HG03064 (cell line): ENCODE measurements around the gene BANF2.

Source experiments
- ATAC-seq: cut with Tn5 transposase; IDR thresholded peaks from one replicate; pipeline ENCODE4 v1.9.1; 2021; ENCODE audit warnings: low read depth; ENCODE audit not compliant: unreplicated experiment

Gene BANF2

DNA sequence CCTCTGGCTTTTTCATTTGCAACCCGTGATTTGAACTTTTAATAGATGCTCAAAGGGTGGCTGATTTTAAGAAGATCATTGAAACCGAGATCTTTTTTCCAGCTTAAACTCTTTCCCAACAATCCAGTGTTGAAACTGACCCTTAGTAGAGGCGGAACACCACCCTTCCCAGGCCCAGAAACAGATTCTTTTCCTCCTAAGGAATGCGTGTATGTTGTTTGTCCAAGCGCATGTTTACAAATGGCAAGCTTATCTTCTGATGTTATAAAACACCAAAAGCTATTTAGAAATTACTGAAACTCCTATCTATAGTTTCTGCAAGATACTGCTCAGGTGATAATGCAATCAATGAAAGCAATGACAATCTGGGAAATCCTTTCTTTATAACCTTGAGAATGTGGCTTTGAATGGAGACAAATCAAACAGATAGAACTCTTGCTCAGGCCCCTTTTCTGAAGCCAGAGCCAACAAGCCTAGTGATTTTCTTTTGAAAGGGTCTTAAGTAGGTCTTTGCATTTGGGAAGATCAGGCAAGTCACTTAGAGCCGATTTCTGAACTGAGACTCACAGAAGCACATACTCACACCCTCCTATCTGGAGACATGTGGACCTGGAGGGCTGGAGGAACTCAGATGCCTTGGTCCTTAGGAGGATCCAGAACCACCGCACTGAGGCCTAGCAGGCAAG lies 9.1 kb downstream of the BANF2 start:
- no peak for ATAC-seq

DNA sequence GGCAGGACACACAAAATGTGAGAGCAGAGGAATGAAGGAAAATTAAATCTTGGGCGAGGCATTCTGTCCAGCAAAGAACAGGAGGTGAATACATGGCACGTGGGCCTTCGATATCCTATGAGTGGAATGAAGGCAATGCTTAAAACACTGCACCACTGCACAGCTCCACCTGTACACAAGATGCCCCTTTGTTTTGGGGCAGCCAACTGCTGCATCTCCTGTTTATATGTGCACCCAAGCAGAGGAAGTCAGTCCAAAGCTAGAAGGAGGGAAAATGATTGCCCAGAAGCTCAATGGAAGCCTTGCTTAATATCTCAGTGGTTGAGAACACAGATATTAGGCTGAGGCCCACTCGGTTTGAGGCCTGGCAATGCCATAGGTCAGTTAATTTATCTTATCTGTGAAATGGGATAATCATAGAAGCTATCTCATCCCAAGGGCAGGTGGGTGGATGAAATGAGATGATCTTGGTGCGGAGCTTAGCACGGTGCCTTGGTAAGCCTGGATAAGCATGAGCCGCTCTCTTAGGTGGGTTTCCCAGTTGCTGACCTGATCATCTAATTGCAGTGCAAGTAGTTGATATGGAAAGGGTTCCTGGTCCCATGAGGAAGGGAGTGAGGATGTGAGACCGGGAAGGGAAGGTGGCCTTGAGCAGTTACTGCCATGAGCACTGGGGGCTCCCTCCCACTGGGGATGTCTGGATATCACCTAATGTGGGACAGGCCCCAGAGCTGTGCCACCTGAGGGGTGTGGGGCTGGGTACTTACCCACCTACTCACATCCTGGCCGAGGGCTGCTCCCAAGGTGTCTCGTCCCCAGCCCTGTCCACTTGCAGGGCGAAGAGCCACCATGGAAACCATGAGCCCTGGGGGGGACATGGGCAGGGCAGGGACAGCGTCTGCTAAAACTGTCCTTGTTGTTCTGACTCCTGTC lies 9.9 kb downstream of the BANF2 start:
- no peak for ATAC-seq

DNA sequence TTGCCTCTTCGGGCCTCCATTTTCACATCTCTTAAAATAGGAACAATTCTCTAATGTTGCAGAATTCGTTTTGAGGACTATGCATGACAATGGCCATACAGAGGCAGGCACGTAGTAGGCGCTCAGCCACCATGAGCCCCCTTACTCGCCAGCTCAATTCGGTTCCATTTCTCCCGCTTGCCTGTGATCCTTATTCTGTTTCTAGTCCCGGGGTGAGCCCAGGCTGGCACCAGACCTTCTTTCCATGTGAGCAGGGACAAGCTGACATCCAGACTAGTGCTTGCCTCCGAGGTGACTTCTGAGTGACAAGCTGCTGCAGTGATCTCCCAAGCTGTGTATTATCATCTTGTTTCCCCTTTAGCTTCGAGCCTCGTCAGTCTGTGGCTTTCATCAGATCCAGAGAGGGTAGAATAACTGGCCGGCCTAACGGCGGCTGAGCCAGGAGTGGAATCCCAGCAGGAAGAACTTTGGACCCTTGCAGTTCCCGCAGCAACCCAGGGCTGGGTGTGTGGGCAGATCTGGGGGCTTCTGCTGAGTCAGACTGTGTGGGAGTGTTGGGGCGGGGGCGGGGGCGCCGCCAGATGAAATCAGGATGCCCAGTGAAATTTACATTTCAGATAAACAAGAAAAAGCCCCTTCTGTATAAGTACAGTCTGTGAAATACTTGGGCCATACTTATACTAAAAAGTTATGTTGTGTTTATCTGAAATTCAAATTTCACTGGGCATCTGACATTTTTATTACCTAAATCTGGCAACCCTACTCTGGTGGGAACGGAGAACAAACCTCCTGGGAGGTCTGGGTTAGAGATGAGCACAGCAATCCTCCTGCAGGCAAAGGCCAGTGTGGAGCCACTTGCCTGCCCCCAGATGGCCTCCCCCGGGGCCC lies 10.9 kb downstream of the BANF2 start:
- no peak for ATAC-seq

DNA sequence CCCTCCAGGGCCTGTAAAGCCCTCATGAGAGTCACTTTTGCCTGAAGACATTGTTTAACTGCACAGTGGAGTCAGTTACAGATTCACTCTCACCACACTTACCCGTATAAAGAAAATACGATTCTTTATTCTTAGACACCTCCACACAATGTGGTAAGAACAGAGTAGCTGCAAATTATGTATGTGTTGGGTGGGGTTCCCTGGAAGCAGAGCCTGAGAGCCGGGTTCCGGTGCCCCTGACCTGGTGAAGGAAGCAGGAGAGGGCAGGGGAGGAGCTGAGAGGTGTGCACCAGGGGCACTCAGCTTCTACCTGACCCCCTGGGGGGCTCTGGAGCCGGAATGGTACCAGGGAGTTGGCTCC lies 11.5 kb downstream of the BANF2 start:
- no peak for ATAC-seq

DNA sequence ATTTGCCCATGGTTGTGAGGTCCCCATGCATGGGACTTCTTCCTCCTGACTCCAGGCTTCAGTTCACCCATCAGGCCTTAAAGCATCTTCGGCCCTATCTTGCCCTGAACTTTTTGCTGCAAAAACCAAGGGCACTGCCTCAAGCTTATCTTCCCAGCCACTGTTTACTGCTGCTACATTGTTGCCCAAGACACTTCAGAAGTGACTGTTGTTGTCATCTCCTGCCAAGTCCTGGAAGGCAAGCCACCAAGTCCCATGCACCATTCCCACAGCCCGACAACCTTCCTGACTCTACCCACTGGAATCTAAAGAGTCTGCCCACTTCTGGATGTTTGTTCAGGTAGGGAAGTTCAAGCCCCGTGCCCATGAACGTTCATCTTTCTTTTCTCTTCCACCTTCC lies 12.4 kb downstream of the BANF2 start:
- ATAC-seq: no peak

DNA sequence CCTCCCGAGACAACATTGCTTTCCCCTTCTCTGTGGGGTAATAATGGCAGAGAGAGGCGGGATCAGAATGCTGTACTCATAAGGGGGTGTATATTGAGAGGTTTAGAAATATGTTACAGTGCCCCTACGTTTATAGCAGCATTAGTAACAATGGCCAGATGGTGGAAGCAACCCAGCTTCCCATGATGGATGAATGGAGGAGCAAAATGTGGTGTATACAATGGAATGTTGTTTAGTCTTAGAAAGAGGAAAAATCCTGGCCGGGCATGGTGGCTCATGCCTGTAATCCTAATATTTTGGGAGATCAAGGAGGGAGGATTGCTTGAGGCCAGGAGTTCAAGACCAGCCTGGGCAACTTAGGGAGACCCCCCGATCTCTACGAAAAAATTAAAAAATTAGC lies 12.9 kb downstream of the BANF2 start:
- ATAC-seq: no peak

DNA sequence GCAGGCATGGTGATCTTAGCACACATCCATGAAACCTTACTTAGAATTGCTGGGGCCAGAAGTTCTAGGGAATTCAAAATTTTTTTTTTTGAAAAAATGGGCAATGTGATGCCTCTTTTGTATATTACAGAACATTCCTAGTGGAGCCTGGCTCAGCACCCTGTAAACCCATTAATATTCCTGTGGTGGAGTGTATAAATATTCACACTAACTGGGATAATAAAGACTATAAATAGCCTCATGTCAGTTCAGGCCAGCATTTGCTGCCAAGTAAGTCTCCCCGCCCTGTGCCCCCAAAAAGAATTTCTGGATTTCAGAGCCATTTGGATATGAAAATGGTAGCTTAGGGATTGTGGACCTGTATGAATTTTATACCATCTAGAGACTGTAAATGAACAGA lies 14.8 kb downstream of the BANF2 start:
- ATAC-seq: no peak

DNA sequence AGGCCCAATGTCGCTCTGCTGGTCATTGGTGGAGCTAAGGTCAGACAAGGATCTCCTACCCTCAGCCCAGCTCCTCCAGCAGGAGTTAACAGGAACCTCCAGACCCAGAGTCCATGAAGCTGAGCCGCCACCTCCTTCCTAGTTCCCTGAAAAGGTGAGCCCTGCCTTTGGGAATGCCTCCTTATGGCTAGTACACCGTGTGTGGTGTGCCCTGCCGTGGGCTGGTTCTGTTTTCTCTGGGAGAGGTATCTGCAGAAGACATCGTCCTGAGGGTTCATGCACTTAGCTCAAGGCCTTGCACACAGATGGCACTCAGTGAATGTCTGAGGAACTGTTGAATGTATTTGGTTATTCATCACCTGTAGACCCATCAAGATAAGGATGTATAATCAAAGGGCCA lies 15.3 kb downstream of the BANF2 start:
- ATAC-seq: no peak

DNA sequence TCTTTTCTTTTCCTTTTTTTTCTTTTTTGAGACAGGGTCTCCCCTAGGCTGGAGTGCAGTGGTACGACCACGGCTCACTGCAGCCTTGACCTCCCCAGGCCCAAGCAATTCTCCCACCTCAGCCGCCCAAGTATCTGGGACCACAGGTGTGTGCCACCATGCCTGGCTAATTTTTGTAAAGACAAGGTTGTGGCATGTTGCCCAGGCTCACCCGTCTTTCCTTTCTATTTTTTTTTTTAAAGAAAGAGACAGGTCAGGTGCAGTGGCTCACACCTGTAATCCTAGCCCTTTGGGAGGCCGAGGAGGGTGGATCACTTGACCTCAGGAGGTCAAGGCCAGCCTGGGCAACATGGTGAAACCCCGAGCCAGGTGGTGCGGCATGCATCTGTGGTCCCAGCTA lies 16.6 kb downstream of the BANF2 start:
- no peak for ATAC-seq

DNA sequence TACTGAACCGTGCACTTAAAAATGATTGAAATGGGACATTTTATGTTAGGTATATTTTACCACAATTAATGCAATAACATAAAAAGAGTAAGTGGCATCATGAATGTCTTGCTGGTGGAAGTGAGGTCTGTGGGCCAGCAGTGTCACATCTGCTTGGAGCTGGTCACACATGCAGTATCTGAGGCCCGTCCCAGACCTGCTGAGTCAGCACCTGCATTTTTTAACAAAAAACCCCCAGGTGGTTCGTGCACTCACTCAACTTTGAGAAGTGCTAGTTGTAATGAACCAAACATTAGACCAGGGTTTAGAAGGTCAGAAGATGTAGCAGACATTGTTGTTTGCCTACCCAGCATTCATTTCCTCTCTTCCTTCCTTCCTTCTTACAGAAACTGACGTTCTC lies 21.0 kb downstream of the BANF2 start:
- no peak for ATAC-seq

DNA sequence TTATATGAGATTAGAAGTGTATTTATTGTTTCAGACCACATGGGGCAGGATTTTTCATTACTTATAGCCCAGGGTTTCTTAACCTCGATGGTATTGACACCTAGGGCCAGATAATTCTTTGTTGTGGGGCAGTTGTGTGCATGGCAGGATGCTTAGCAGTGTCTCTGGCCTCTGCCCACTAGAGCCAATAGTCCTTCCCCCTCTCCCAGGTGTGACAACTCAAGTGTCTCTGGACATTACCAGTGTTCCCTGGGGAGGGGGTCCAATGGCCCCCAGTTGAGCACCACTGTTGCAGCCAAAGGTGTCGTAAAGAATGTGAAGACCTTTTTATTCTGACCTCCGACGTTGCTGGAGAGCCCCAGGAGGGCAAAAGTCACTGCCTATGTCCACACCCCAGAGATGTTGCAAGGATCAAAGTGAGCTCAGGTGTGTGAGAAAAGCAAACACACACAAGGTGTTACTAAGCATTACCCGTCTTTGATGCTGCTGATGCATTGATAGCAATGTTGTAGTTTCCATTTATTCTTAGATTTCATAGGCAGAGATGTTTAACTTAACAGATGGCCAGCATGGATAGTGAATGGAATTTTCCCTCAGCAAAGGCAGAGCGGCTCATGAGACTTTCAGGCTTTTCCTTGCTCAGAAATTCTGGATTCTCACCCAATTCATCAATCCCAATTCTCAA lies 22.2 kb downstream of the BANF2 start:
- ATAC-seq: no peak

DNA sequence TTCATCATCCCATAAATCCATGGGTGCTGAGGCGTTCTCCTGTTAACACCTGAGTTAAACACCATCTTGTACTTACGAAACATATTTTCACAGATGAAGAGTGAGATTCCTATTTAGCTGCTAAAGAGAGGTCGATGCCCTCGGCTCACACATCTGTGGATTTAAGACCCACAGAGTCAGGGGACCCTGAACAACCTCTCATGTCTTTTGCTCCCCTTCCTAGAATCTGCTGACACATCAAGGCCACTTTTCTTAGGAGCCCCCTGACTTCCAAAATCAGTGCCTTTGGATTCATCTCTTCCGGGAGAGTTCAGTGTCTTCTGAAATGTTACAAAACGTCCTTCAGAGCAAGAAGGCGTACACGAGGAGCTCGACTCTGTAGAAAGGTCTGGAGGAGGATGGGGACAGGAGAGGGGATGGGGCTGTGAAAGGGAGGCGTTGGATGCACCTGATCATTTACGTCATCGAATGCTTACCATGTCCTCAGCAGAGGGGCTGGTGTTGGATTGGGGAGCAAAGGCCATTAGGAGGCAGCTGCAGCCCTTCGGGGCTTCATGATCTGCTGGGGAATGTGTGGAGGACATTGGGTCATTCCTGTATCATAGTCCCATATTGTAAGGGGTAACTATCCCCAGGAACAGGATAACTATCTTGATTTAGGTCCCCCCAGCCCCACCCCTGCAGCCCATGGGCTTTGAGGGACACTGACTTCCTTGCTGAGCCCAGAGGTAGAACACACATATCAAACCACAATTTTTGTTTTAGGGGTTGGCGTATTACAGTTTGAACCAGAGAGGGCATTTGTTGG lies 22.9 kb downstream of the BANF2 start:
- ATAC-seq: no peak

DNA sequence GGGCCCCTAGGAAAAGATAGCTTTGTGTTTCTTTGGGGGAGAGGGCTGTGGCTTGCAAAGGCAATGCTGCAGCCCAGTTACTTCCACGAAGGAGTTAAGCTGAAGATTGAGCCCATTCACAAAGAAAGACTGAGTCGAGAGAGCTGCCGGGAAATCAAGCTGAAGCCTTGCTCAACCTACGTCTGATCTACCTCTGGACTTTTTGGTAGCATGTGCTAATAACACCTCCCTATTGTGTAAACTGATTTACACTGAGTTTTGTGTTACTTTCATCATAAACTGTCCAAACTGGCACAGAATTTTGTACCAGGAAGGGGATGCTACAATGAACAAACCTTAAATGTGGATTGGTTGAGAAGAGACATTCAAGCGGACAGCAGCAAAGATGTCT lies 23.5 kb downstream of the BANF2 start:
- no peak for ATAC-seq

DNA sequence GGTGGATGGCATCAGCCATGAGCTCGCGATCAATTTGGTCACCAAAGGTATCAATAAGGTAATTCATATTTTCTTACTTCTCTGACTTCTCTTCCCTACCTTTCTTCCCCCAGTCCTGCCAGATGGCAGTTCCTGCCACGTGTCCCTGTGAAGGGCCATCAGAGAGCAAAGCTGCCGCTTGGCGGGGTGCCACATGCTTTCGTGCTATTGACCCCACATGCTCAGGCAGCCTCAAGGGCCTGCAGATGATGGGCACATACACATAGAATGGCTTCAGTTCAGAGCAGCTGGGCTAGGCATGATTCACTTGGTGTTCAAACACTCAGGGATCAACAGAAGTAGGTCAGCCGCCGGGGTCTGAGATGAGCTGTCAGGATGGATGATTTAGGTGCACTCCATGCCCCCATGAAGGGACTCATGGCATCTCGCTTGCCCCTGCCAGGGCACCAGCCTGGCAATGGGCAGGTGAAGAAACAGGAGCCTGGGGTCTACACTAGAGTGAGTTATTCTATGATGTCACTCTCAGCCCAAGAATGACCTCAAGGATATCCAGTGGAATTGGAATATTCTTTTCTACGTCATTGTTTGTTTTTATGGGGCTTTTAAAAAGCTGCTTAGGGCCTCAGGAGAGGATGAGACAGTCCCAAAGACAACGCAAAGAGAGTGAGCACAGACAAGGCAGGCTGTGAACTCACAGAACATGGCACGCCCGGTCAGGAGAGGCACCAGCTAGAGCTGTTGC lies 25.5 kb downstream of the BANF2 start:
- ATAC-seq: no peak

DNA sequence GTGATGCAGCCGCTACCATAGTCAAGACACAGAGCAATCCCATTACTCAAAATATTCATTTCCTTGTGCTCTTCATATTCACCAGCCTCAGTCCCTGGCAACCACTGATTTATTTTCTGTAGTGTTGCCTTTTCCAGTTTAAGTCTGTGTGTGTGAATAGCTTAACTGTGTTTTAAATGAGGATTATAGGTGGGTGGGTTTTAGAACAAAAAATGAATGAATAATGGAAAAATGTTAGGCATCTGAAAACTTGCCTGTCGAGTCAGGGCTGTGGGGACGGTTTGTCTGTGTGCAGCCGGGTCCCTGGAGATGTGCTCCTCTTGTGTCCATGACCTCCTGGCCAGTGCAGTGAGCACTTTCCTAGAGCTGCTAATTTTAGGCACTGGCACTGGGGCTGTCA lies 27.1 kb downstream of the BANF2 start:
- ATAC-seq: no peak

DNA sequence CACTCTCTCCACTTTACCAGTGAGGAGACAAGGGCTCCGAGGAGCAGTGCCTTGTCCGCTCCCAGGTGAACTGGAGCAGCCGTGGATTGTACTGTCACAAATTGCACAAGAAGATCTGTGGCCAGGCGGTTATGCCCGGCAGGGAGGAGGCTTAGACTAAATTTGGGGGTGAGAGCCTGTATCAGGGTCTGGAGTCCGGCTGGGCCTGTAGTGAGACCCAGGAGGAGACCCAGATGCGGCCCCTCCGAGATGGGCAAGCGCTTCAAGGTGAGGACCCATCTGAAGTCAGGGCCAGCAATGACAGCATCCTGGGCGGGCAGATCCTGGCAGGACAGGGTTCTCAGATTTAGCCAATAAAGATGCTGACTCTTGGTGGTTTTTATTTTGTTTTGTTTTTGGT lies 27.6 kb downstream of the BANF2 start:
- no peak for ATAC-seq

DNA sequence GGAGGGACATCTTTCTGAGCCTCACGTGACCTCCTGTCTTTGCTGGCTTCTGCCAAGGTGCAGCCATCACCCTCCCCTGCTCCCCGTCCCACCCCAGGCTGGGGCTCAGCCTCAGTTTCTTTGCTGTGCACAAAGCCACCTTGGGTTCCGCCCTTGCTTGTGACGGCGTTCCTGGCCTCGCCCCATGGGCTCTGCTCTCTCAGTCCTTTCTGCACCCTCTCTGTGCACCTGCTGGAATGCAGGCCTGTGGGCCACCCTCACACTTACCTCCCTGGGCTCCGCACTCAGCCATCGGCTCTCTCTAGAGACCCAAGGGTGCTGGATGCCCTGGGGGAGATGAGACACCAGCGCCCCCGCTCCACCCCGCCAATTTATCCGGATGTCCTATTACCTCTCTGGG lies 28.3 kb downstream of the BANF2 start:
- no peak for ATAC-seq

DNA sequence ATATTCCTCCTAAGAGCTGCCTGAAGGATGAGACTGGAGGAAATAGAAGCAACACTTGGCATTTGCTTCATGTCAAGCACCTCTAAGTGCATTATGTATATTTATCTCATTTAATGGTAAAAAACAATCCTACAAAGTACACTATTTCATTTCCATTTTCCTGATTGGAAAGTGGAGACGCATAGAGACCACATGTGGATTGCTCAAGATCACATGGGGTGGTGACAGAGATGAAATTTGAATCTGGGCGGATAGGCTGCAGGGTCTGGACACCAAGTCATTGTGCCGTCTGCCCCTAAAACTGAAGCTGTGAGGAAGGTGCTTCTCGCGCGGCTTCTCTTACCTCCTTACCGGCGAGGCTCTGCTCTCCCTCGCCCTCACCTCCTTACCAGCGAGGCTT lies 30.3 kb downstream of the BANF2 start:
- ATAC-seq: no peak

DNA sequence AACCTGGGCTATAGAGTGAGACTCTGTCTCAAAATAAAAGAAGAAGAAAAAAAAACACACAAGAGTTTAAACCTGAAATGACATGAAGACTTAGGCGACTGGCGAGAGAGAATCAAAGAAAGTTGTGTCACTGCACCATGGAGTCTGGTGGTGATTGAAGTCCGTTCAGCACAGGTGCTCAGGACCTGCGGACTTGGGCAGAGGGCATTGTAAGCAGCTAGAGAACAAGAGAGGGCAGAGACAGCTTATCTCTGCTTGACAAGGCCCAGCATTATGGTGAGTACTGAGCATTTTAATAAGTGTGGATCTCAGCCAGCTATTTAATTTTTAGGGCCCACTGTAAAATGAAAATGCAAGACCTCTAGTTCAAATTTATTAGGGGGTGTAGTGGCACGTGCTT lies 31.5 kb downstream of the BANF2 start:
- no peak for ATAC-seq
